ENCODE results near the gene HTR3C.
"Not testable (repeated sequence)": the region's sequence is repeated elsewhere in the genome, so short reads cannot be mapped to it uniquely, and the experiment has no call there.

HTR3C gene, protein sequence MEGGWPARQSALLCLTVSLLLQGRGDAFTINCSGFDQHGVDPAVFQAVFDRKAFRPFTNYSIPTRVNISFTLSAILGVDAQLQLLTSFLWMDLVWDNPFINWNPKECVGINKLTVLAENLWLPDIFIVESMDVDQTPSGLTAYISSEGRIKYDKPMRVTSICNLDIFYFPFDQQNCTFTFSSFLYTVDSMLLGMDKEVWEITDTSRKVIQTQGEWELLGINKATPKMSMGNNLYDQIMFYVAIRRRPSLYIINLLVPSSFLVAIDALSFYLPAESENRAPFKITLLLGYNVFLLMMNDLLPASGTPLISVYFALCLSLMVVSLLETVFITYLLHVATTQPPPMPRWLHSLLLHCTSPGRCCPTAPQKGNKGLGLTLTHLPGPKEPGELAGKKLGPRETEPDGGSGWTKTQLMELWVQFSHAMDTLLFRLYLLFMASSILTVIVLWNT

DNA sequence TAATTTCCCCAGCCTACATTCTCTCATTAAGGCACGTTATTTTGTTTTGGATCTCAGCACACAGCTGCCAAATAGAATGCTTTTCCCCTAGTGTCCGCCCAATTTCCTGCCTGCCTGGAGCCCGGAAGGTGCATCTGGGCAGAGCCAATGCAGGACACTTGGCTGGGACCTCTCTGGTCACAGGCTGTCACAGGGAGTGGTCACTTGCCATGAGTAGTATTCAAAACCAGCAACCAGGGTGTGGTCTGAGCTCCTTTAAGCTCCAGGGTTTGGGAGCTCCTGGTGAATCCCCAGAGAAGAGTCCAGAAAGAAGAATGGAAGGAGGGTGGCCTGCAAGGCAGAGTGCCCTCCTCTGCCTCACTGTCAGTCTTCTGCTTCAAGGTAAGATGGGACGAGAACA lies at the start of gene HTR3C:
Gene HTR3C, plus strand, starts transcription at position 281 of the 400 bp plus-strand sequence. Its CDS starts 34 bp downstream, at position 315.
- no peak for DNase-seq

DNA sequence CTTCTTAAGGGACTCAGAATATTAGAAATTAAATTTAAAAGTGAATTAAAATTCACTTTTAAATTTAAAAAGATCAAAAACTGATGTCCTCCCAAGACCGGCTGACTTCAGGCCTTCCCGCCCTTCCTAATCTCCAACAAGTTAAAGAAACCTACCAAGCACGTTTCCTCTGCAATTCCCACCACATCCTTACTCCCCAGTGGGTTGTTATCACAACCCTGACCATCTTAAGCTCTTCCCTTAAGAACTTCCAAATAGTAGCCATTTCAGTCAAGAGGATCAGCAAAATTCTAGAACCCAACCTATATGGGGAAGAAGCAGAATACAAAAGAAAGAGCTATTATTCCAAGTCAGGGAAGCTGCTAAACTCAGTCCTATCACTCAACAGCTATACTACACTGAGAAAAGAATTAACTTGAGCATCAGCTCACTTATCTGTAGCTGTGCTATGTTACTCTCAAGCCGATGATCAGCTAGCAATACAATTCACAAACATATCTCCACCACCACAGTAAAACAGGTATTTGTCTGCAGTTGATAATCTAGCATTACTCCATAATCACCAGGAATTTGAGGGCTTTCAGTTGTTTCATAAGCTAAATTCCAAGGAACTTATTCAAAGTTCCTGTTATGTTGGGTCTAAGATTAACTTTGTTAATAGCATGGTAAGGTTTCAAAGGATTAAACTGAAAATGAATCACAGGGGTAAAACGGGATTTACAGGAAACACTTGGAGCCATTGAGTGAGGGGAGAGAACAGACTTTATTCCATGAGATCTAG lies 49.5 kb upstream of the HTR3C start:
- peak; percentile 16 for DNase-seq

DNA sequence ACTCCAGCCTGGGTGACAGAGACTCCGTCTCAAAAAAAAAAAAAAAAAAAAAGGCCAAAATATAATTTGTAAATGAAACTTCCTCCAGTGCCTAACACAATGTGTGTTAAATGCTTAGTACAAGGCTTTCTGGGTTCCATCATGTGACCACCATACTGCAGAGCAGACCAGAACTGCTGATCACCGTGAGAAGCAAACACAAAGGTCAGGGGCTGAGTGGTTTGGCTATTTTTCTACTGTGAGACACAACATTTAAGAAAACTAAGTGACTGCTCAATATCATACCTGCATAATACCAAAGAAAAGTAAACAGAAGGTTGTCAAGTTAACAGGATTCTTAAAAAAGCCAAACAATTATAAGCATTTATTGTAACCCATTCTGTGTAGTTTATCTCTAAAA lies 48.4 kb upstream of the HTR3C start:
- no peak for DNase-seq

DNA sequence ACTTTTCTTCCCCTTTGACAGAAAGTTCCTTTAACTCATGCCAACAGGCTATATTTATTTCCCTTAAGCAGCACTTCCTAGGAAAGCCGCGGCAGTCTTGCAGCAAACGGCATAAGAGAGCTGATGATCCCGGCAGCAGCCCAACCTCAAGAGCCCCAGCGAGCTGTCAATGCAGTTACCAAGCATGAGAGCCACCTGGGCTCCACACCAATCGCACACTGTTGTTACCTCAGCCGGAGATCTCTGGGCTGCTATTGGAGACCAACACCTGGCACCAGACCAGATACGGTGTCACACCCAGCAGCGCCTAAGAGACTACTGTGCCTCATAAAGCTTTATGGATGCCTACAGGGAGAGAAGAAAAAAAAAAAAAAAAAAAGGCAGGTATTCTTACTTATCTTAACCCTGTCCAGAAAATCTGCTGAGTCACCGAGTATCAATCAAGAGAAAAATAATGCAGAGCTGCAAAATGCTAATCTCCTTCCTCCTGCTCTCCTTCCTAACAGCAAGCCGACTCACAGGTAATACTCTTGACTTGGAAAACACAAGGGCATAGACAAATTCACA lies 46.8 kb upstream of the HTR3C start:
- DNase-seq = peak; percentile 89

DNA sequence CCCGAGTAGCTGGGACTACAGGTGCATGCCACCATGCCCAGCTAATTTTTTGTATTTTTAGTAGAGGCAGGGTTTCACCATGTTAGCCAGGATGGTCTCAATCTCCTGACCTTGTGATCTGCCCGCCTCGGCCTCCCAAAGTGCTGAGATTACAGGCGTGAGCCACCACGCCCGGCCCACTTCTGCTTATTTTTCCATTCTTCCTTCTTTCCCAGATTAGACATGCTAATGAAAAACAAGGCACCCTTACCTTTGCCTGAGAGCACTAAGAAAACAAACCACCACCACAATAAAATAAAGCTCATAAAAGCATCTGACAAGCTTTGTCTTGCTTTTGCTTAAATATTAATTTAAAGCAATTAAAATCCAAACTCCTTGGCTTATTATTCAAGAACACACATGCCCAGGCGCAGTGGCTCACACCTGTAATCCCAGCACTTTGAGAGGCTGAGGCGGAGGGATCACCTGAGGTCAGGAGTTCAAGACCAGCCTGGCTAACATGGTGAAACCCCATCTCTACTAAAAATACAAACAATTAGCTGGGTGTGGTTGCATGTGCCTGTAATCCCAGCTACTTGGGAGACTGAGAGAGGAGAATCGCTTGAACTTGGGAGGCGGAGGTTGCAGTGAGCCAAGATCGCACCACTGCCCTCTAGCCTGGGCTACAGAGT lies 45.6 kb upstream of the HTR3C start:
- not testable (repeated sequence) for DNase-seq

DNA sequence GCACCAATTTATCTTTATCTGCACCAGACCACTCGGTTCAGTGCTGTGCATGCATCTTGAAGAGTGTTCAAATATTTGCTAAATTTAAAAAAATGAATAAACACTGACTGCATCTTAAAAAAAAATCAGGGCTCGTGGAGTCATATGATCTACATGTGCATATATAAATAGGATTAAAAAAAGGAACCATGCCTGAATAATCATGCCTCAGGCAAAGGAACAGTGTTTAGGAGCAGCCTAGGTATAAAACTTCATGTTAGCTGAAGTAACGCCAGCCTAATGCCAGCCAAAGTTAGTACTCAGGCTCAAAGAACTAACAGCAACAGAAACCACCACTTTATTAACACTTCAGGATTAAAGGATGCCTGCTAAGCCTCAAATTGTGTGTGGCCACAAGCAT lies 44.7 kb upstream of the HTR3C start:
- DNase-seq = no peak

DNA sequence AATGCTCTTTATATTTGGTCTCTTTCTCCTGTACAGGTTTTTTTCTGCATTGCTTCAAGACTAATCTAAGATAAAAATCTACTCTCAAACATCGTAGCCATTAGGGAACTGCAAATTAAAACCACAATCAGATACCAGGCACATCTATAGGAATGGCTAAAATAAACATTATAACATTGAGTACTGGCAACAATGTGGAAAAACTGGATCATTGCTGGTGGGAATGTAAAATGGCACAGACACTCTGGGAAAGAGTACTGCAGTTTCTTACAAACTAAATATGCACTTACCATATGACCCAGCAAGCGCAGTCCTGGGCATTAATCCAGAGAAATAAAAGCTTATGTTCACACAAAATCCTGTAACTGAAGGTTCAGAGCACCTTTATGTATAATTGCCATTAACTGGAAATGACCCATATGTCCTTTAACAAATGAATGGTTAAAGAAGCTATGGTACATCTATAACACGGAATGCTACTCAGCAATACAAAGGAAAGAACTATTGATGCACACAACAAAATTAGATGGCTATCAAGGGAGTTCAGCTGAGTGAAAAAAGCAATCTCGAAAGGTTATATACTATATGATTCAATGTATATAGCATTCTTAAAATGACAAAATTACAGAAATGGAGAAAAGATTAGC lies 41.5 kb upstream of the HTR3C start:
- DNase-seq = no peak

DNA sequence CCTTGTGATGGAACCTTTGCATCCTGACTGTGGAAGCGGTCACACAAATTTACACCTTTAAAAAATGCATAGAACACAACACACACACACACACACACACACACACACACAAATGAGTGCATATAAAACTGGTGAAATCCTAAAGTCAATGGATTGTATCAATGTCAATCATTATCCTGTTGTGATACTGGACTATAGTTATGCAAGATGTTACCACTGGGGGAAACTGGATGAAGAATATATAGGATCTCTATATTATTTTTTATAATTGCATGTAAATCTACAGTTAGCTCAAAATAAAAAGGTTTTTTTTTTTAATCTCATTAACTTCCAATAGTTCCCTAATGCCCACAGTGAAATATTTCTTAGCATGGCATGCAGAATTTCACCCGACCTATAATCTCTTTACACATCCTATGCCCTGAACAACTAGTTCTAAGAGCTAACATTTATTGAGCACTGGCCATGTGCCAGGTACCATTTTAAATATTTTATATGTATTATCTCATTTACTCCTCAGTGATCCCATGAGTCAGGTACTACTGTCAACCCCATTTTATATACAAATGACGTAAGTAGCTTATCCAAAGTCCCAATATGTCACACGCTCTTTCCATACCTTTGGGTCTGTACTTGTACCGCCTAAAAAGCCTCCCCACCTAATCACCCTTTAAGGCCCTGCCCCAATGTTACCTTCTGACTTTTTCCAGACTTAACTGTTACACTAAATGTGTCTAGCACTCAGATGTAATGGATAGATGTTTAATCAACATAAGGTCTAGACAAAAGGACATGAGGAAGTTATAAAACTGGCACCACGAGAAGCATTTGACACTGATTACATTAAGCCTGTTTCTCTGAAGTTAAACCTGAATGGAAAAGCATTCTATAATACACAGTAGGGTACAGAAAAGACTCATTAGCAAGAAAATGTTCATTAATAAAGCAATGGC lies 40.6 kb upstream of the HTR3C start:
- peak; percentile 57 for DNase-seq

DNA sequence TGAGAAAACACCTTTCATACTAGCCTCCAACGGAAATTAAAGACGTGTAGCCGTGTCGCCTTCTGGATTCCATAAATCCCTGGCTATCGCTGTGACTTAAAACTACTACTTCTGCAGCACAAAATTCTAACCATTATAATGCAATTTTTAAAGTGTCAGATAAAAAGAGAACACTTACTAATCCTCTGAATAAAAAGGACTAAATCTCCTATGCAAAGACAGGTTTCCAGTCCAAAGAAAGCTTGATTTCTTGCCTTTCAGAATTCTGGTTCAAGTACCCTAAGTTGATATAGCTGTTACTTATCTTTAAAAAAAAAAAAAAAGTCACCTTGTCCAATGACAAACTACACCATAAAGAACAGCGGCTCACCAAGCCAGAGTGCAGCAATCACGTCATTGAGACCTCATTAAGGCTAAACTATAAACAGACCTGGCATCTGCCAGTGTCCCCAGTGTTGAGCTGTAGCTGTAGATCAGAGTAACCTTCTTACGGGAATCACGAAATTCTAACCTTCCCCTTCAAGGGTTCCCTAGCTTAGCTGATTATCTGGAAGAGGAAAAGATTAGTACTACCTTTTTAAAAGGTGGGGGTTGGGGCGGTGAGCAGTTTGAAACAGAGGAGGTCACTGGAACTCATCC lies 37.3 kb upstream of the HTR3C start:
- DNase-seq = peak; percentile 97

DNA sequence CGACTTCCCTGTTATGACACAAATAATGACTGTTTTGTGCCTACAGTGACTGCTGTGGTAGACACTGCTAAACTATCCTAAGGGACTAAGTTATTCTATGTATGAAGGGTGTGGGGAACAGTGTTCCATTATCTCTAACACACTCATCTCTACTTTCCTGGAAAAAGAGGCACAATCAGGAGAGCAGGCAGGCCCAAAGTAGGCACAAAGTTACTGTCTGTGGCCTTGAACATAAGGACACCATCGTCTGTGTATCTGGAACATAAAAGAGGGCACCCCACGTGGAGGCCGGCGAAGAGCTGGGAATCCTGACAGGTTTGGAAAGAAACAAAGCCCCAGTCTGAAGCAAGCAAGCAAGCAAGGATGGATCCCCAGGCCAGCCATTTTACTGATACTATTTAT lies 36.7 kb upstream of the HTR3C start:
- DNase-seq = peak; percentile 34

DNA sequence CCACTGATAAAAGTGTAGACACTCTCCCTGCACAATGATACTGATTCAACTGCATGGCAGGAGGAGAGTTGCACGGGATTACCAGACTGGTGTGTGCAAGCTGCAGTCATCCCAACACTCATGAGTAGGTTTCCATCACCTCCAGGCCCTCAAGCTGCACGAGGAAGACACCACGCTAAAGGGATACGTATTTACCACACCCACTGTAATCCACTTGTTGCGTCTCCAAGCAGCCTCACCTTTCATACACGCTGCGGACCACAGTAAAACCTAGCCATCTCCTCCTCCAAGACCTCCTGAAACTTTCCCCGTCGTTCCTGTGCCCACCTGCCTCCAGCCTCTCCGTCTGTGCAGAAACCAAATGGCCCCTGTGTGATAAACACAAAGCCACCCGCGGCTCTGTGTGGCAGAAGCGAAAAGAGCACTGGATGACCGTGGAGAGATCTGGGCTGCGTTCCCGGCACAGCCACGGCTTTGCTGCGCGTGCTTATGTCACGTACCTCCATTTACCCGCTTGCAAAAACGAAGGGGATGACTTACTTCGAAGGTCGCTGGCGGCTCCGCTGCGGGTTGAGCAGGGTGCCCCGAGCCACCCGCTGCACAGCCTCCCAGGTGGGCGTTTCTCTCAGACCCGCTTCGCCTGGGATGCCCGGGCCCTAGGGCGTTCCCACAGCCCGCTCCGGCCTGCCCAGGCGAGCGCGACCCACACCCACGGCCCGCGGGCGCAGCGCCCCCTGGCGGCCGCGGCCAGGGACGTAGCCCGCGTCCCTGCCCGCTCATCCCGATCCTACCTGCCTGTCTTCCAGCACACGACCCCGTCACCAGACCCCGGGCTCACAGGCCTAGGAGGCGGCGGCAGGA lies 35.8 kb upstream of the HTR3C start:
- peak; percentile 83 for DNase-seq

DNA sequence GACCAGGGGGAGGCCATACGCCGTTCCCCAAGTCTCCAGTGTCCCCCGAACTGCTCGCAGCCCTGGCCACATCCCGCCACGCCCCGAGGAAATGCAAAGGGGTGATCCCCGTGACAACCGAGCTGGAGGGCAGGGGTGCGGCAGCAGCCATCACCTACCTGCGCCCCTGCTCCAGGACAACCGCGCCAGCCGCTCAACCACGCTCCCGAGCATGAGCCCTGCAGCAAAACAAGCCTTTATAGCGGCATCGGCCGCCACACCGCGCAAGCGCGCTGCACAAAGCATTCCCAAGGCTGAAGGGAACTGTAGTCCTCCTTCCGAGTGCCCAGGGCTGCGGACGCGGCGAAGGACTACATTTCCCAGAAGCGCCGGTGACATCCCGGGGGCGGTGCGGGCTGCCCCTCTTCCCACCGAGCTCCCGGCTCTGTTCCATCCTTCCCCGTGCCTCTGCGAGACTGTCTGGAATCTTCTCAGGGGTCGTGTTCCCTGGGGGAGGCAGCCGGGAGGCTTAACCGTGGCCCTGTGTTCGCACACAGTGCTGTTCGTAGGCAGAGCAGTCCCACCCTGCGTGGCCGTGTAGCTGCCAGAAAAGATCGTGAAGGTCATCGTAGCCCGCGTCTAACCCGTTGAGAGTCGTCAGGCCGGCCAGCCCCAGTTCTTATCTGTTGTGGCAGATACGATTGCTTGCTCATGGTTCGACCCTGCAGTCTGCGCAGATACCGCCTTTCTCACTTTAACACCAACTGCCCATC lies 35.0 kb upstream of the HTR3C start, which contains the start of gene ABCC5:
Gene ABCC5, minus strand, starts transcription at position 213 of the 752 bp plus-strand sequence. CDS start 3,492 bp downstream, outside the sequence.
- peak; percentile 99 for DNase-seq

DNA sequence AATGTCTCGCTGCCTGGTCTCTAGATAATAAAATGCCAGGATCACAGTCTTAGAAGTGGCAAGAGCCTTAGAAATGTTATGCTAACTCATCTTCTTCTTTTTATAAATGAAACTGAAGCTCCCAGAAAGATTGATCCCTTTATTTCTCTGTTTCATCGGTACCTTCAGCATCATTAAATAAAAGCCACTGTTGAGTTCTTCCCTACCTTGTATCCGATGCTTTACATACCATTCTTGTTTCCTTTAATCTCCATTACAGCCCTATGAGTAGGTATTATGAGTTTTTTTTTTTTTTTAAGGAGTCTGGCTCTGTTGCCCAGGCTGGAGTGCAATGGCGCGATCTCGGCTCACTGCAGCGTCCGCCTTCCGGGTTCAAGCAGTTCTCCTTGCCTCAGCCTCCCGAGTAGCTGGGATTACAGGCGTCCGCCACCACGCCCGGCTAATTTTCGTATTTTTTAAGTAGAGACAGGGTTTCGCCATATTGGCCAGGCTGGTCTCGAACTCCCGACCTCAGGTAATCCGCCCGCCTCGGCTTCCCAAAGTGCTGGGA lies 34.3 kb upstream of the HTR3C start:
- DNase-seq = no peak

DNA sequence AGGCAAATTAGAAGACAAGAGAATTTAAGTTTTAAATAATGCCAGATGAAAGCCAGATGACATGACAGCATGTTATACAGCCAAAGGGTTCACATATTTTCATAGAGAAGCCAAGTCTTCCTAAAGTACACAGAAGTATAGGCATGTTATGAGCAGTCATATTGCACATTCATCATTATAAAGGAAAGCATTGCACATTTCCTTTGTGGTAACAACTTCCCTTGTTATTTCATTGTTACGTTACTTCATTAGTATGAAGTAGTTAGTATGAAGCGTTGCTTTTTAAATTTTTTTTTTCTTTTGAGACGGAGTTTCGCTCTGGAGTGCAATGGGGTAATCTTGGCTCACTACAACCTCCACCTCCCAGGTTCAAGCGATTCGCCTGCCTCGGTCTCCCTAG lies 30.5 kb upstream of the HTR3C start:
- DNase-seq = no peak

DNA sequence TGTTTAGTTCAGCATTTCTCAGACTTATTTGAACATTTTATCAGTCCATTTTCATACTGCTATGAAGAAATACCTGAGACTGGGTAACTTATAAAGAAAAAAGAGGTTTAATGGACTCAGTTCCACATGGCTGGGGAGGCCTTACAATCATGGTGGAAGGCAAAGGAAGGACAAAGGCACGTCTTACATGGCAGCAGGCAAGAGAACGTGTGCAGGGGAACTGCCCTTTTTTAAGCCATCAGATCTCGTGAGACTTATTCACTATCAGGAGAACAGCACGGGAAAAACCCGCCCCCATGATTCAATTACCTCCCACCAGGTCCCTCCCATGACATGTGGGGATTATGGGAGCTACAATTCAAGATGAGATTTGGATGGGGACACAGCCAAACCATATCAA lies 27.6 kb upstream of the HTR3C start:
- peak; percentile 42 for DNase-seq

DNA sequence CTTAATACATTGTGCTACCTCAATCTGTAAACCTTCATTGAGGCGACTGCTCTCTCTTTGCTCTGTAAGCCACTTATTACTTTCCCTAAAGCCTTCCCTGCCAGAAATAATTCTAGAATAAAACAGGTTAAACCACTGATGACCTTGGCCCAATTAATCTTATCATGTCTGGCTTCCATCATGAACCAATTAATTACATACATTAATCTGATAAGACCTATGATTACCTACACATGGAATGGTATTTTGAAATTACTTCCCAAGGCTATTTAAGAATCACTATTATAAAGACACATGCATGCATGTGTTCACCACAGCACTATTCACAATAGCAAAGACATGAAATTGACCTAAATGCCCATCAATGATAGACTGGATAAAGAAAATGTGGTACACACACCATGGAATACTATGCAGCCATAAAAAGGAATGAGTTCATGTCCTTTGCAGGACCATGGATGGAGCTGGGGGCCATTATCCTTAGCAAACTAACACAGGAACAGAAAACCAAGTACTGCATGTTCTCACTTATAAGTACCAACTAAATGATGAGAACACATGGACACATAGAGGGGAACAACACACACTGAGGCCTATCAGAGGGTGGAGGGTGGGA lies 24.5 kb upstream of the HTR3C start:
- not testable (repeated sequence) for DNase-seq

DNA sequence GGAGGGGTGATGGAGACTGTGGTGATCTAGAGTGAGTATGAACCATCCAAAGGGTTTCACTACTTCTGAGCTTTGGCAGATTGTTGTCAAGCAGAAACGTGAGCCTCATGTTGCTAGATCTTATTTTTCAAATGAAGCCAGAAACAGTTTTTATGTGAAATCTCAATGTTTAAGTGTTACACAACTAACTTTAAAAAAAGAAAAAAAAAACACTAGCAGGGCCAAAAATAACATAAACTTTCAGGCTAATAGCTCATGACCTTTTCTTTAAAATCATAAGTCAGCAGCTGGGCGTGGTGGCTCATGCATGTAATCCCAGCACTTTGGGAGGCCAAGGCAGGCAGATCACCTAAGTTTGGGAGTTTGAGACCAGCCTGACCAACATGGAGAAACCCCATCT lies 23.4 kb upstream of the HTR3C start:
- DNase-seq = no peak

DNA sequence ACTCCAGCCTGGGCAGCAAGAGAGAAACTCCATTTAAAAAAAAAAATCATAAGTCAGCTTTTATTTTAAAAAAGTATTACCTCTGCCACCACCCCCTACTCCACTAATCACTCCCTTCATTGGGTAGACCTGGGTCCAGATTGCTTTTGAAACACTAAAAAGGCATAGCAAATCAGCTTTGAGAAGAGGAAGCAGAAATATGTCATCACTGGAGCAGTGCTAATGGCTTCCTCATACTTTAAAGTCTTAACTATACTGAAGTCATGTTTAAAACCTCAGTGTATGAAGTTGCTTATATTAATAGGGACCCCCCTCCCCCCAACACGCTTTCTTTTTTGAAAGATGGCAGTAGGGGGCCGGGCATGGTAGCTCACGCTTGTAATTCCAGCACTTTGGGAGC lies 22.3 kb upstream of the HTR3C start:
- no peak for DNase-seq

All from NCI-H82 (cell line).